Cerebellar nuclear complex (tissue), 1 donor: ENCODE results near the gene ACE.

ENCODE experiments used
- DNase-seq, 2 experiments: peaks; one replicate each; lab custom pipeline; 2025; lab: John Stamatoyannopoulos, UW

ACE gene

GRCh38 chr17:63474586-63475460 lies 2.0 kb upstream of the ACE start:
- no peak for DNase-seq

GRCh38 chr17:63475491-63476412 lies 1.1 kb upstream of the ACE start:
- no peak for DNase-seq

- no peak for DNase-seq
Observed at GRCh38 chr17:63476459-63476853, 405 bp upstream of the ACE start.

- no peak for DNase-seq
Observed at GRCh38 chr17:63477480-63478440, 899 bp downstream of the ACE start.

- DNase-seq, result no peak
Observed at GRCh38 chr17:63478814-63479494, 2.1 kb downstream of the ACE start.

- DNase-seq, result no peak
Observed at GRCh38 chr17:63479495-63480184, 2.8 kb downstream of the ACE start.

- no peak for DNase-seq
Observed at GRCh38 chr17:63480192-63480784, 3.4 kb downstream of the ACE start.

- no peak for DNase-seq
Observed at GRCh38 chr17:63480826-63481487, 4.1 kb downstream of the ACE start.

- DNase-seq, result no peak
Observed at GRCh38 chr17:63481488-63481870, 4.6 kb downstream of the ACE start.

- no peak for DNase-seq
Observed at GRCh38 chr17:63482509-63482908, 5.6 kb downstream of the ACE start.

GRCh38 chr17:63483038-63483437 lies 6.2 kb downstream of the ACE start:
- no peak for DNase-seq

GRCh38 chr17:63483655-63484575 lies 7.1 kb downstream of the ACE start:
- DNase-seq, result no peak

GRCh38 chr17:63486317-63487013 lies 9.6 kb downstream of the ACE start:
- DNase-seq, result no peak

- DNase-seq, result no peak
Observed at GRCh38 chr17:63487014-63487339, 10.1 kb downstream of the ACE start.

- no peak for DNase-seq
Observed at GRCh38 chr17:63488851-63489250, 12.0 kb downstream of the ACE start.

GRCh38 chr17:63489291-63489690 lies 12.4 kb downstream of the ACE start:
- no peak for DNase-seq

GRCh38 chr17:63490329-63490728 lies 13.5 kb downstream of the ACE start:
- no peak for DNase-seq

- no peak for DNase-seq
Observed at GRCh38 chr17:63490858-63491400, 14.1 kb downstream of the ACE start.
